Hepatocyte (in vitro differentiated cells): ENCODE results near the gene ADGRA1.

Experiments used
- EZH2 ChIP-seq: fragments of 200-600 bp; sonication (generic); IDR thresholded peaks from 2 replicates; pipeline ENCODE4 v1.6.1; 2016; ENCODE audit warnings: antibody characterized with exemption, mild to moderate bottlenecking, borderline replicate concordance
- TF ChIP-seq, protein P1 (sequence below): fragments of 200-600 bp; sonication (generic); IDR thresholded peaks from 2 replicates; pipeline ENCODE4 v1.5.1; 2016; ENCODE audit warnings: antibody characterized with exemption, mild to moderate bottlenecking; ENCODE audit not compliant: poor library complexity

DNA sequence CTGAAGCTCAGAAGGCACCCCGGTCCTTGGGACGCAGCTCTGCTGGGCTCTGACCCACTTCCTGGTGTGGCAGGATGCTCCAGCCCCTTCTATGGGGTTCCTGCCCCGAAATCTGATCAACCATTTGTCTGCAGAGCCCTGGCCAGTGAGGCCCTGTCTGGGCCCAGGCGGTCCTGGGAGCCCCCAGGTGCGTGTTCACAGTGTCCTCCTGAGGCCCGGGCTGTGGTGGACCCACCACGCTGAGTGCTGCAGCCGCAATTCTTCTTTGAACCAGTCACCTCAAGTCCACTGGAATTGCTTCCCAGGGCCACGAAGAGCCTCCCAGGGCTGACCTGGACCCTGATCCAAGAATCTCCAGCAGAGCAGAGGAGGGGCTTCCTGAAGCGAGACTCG lies 91.4 kb downstream of the ADGRA1 start:
- TF ChIP-seq, protein P1, sequence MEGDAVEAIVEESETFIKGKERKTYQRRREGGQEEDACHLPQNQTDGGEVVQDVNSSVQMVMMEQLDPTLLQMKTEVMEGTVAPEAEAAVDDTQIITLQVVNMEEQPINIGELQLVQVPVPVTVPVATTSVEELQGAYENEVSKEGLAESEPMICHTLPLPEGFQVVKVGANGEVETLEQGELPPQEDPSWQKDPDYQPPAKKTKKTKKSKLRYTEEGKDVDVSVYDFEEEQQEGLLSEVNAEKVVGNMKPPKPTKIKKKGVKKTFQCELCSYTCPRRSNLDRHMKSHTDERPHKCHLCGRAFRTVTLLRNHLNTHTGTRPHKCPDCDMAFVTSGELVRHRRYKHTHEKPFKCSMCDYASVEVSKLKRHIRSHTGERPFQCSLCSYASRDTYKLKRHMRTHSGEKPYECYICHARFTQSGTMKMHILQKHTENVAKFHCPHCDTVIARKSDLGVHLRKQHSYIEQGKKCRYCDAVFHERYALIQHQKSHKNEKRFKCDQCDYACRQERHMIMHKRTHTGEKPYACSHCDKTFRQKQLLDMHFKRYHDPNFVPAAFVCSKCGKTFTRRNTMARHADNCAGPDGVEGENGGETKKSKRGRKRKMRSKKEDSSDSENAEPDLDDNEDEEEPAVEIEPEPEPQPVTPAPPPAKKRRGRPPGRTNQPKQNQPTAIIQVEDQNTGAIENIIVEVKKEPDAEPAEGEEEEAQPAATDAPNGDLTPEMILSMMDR, result no peak
- no peak for TF ChIP-seq EZH2
